ENCODE results near the gene INPP1.

Gene INPP1

DNA sequence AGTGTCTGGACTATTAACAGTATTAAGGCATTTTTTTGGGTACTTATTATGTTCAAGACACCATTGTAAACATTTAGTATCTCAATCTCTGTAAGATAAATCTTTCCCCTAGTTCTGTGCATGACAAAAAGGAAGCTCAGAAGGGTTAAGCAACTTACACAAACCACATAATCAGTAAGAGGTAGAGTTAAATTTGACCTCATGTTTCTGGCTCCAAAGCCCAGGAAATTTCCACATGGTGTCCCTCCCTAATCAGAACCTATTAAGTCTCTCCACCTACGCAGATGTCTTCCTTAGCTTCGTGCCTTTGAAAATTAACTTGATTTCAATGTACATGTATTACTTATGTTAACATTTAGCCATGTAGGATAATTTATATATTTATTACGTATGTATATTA is 66.8 kb downstream of the INPP1 start:
- no peak for DNase-seq

GRCh38 chr2:190412966-190413365 is 69.6 kb downstream of the INPP1 start:
- no peak for DNase-seq

GRCh38 chr2:190413421-190413820 is 70.0 kb downstream of the INPP1 start:
- no peak for DNase-seq

DNA sequence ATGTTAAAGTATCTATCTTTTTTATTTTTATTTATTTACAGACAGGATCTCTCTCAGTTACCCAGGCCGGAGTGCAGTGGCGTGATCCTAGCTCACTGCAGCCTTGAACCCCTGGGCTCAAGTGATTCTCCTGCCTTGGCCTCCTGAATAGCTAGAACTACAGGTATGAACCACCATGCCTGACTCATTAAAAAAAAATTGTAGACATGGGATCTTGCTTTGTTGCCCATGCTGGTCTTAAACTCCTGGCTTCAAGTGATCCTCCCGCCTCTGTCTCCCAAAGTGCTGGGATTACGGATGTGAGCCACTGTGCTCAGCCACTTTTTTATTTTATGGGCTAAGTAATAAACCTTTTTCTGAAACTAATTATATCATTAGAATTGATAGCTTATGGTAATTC is 71.9 kb downstream of the INPP1 start:
- DNase-seq, result no peak

DNA sequence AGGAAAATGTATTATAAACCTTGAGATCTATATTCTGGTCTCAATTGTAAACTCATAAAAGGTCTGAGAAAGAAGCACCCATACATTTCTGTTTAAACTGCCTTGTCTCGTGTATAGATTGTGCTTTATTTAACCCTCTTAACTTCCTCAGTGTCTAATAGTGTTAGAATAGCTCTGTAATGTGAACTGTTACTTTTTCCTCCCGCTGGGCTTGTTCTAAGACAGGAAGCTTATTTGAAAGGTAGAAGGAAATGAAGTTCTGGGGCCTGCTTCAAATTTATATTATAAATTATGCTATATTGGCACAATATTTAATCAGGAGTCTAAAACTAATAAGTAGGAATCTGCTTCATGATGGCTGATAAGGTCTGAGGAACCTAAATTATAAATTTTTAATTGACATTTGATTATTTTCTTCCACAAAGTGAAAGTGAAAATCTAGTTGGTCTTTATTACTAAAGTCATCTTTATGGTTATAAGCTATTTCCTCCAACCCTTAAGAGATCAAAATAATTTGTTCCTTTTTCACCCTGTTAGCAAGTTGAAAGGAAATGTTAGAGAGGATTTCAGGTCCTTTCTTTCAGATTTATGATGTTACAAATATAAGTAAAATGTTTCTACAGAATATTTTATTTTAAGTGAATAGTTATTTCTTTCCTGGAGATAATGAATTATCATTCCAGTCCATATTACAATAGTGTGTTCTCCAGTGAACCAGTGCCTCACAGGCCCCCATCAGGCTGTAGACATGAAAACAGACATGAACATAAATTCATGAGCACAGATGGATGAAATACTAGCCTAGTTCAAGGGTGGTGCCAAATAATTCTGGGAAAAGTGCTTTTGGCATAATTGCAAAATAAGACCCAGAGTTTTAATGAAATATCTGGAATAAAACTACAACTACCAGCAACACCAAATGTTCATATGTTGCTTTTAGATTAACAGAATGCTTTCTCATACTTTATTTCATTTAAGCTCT is 72.7 kb downstream of the INPP1 start:
- DNase-seq, result no peak

DNA sequence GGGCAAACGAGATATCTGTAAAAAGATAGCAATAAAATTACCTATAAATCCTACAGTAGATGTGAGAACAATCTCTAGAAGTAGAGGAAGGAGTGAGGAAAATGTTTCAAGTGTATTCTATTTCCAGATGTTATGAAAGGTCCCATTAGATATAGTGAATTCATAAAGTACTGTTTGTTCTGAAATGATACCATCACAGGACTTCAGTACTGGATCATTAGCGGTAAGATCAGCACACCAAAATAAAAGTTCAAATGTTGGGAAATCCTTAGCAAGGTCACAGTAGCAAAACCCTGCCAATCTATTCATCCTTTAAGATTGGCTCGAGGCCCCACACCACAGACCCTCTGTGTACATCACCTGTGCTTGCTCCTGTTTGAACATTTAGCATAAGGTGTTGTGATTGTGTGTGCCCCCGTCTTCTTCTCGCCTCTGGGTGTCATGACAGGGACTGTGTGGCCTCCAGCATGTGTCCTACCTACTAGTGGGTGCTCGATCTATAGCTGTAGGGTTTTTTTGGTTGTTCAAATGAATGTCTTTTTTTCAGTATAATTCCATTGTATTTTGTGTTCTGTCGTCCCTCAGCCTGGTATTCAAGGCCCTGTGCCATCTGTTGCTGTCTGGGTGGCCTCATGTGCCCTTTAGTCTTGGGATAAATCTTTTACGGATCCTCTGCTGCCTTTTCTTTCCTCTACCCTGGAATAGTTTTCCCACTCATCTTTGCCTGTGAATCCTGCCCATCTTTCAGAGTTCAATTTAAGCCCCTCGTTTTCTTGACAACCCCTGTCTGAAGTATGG is 73.9 kb downstream of the INPP1 start:
- no peak for DNase-seq

GRCh38 chr2:190418727-190419126 is 75.3 kb downstream of the INPP1 start:
- no peak for DNase-seq

GRCh38 chr2:190420801-190421200 is 77.4 kb downstream of the INPP1 start:
- DNase-seq, result no peak

Measured in central memory CD4-positive, alpha-beta T cell (primary cell).